ENCODE results near the gene EEA1. TPM values are rescaled to one million over a fixed set of nuclear protein-coding genes. Genes with fewer than 3 reads are reported as not detected.

The EEA1 gene
- total RNA-seq, 3 donors from 2014 or later, result 34.2 to 35.8 (median 34.6) TPM

- intact Hi-C loops (cut with DNase I, micrococcal nuclease), result no loop called here
- DNase-seq (no peak), ATAC-seq (no peak)
- Histone ChIP-seq H3K4me3 (no peak overlapping the region), H3K36me3 (ENCODE audit: low read depth) (no peaks in the 10 kb centered on the region), H3K9me3 (no peaks in the 10 kb centered on the region), H3K4me1 (ENCODE audit: low read depth) (peaks cover 17% of the 10 kb centered on the region)
- TF ChIP-seq, protein P1, sequence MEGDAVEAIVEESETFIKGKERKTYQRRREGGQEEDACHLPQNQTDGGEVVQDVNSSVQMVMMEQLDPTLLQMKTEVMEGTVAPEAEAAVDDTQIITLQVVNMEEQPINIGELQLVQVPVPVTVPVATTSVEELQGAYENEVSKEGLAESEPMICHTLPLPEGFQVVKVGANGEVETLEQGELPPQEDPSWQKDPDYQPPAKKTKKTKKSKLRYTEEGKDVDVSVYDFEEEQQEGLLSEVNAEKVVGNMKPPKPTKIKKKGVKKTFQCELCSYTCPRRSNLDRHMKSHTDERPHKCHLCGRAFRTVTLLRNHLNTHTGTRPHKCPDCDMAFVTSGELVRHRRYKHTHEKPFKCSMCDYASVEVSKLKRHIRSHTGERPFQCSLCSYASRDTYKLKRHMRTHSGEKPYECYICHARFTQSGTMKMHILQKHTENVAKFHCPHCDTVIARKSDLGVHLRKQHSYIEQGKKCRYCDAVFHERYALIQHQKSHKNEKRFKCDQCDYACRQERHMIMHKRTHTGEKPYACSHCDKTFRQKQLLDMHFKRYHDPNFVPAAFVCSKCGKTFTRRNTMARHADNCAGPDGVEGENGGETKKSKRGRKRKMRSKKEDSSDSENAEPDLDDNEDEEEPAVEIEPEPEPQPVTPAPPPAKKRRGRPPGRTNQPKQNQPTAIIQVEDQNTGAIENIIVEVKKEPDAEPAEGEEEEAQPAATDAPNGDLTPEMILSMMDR (IDR thresholded peaks at IDR 0.05), result no peak
Observed at GRCh38 chr12:92927436-92928281, 1.4 kb downstream of the EEA1 start.

- TF ChIP-seq, protein P1 (IDR thresholded peaks at IDR 0.05), result no peak
- no peak for DNase-seq
- H3K36me3 ChIP-seq (ENCODE audit: low read depth), result no peaks in the 10 kb centered on the region
- H3K9me3 ChIP-seq, result no peaks in the 10 kb centered on the region
- peaks cover 17% of the 10 kb centered on the region for H3K4me1 ChIP-seq (ENCODE audit: low read depth)
- intact Hi-C loops (cut with DNase I, micrococcal nuclease), result no loop called here
- no peak overlapping the region for H3K4me3 ChIP-seq
- ATAC-seq, result no peak
Observed at GRCh38 chr12:92927055-92927435, 2.0 kb downstream of the EEA1 start.

DNA sequence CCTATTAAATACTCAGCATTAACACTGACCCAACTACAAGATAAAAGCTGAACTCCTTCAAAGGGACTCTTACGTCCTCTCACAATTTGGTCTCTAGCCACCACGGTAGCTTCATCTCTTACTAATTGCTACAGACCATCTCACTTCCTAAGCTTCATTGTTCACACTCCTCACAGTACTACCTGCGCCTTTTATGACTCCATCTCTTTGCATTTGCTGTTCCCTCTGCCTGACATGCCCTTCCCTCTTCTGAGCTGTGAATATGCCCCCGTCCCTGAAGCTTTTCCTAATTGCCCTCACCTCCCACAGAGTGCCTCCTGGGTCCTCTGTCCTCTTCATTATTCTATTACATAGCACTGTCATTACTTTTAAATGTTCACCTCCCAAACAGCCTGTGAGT lies 2.5 kb downstream of the EEA1 start:
- ATAC-seq, result no peak
- H3K4me3 ChIP-seq, result no peak overlapping the region
- no peaks in the 10 kb centered on the region for H3K9me3 ChIP-seq
- peaks cover 17% of the 10 kb centered on the region for H3K4me1 ChIP-seq (ENCODE audit: low read depth)
- TF ChIP-seq, protein P1 (IDR thresholded peaks at IDR 0.05), result no peak
- intact Hi-C loops (cut with DNase I, micrococcal nuclease), result no loop called here
- H3K36me3 ChIP-seq (ENCODE audit: low read depth), result no peaks in the 10 kb centered on the region
- DNase-seq, result no peak

GRCh38 chr12:92921877-92922276 lies 7.2 kb downstream of the EEA1 start:
- Histone ChIP-seq H3K36me3 (ENCODE audit: low read depth) (no peaks in the 10 kb centered on the region), H3K4me1 (ENCODE audit: low read depth) (peaks cover 4% of the 10 kb centered on the region), H3K4me3 (no peak overlapping the region), H3K9me3 (no peaks in the 10 kb centered on the region)
- no peak for DNase-seq
- no peak for ATAC-seq
- TF ChIP-seq, protein P1 (IDR thresholded peaks at IDR 0.05), result no peak
- intact Hi-C loops (cut with DNase I, micrococcal nuclease), result no loop called here

DNA sequence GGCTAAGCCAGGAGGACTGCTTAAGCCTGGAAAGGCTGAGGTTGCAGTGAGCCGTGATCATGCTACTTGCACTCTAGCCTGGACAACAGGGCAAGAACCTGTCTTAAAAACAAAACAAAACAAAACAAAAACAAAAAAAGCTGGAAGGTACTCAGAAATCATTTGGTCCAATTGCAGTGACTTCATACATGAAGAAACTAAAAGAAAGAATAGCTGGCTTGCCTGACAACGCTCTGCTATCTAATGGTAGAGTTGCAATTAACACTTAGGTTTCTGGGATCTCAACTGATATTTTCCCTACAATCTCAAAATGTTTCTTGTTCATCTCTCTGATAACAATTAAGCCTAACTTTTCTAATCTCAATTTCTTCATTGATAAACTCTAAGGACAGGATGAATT lies 13.7 kb downstream of the EEA1 start:
- ATAC-seq (no peak), DNase-seq (no peak)
- no peaks in the 10 kb centered on the region for H3K4me1 ChIP-seq (ENCODE audit: low read depth)
- H3K9me3 ChIP-seq, result no peaks in the 10 kb centered on the region
- H3K4me3 ChIP-seq, result no peak overlapping the region
- TF ChIP-seq, protein P1 (IDR thresholded peaks at IDR 0.05), result no peak
- no peaks in the 10 kb centered on the region for H3K36me3 ChIP-seq (ENCODE audit: low read depth)
- intact Hi-C loops (cut with DNase I, micrococcal nuclease), result no loop called here
